Neural cell (in vitro differentiated cells): ENCODE results near the gene SEMA3F. TPM values are rescaled to one million over a fixed set of nuclear protein-coding genes. Genes with fewer than 3 reads are reported as not detected.
A peak's percentile ranks its signal among the peaks of the same experiment; 100 is the strongest.

Experiments
- H2AFZ ChIP-seq: fragments of 200-600, 300-800 bp; sonication (generic), shearing (Covaris generic); 2 replicates; pipeline ENCODE4 v1.6.0; 2014; ENCODE audit warnings: low read depth, mild to moderate bottlenecking, antibody characterized with exemption, low read length, moderate library complexity
- H3F3A ChIP-seq: fragments of 200-600 bp; shearing (Covaris generic); 2 replicates; pipeline ENCODE4 v1.6.1; 2016; ENCODE audit warnings: mild to moderate bottlenecking, moderate library complexity, mixed read lengths, antibody characterized with exemption, low read length; ENCODE audit not compliant: insufficient read depth, poor library complexity, severe bottlenecking
- H3K27ac ChIP-seq: fragments of 200-600, 300-800 bp; sonication (generic), shearing (Covaris generic); 2 replicates; pipeline ENCODE4 v1.5.1; 2014; ENCODE audit warnings: mild to moderate bottlenecking, low read length, moderate library complexity
- H3K27me3 ChIP-seq: fragments of 300-800, 200-600 bp; sonication (generic), shearing (Covaris generic); 2 replicates; pipeline ENCODE4 v1.6.0; 2014; ENCODE audit warnings: mild to moderate bottlenecking, low read depth, low read length, moderate library complexity; ENCODE audit not compliant: insufficient read depth
- H3K36me3 ChIP-seq: fragments of 300-800, 200-600 bp; sonication (generic), shearing (Covaris generic); 2 replicates; pipeline ENCODE4 v1.5.1; 2014; ENCODE audit warnings: mild to moderate bottlenecking, antibody characterized with exemption, low read length, moderate library complexity; ENCODE audit not compliant: insufficient read depth
- H3K4me2 ChIP-seq: fragments of 300-800, 200-600 bp; sonication (generic), shearing (Covaris generic); 2 replicates; pipeline ENCODE4 v1.6.0; 2014; ENCODE audit warnings: mild to moderate bottlenecking, low read length
- H3K4me3 ChIP-seq: fragments of 300-800, 200-600 bp; sonication (generic), shearing (Covaris generic); 2 replicates; pipeline ENCODE4 v1.5.1; 2014; ENCODE audit warnings: mild to moderate bottlenecking, low read length, moderate library complexity
- H3K79me2 ChIP-seq: fragments of 200-600 bp; shearing (Covaris generic); replicated peaks from 2 replicates; pipeline ENCODE4 v1.6.0; 2014; ENCODE audit warnings: mild to moderate bottlenecking, low read length, moderate library complexity; ENCODE audit not compliant: insufficient read depth
- H3K9ac ChIP-seq: fragments of 300-800, 200-600 bp; sonication (generic), shearing (Covaris generic); 2 replicates; pipeline ENCODE4 v1.6.1; 2016; ENCODE audit warnings: mild to moderate bottlenecking, low read length, mixed read lengths
- H3K9me2 ChIP-seq: fragments of 200-600 bp; shearing (Covaris generic); 2 replicates; pipeline ENCODE4 v1.6.1; 2016; ENCODE audit warnings: mild to moderate bottlenecking, low read length, mixed read lengths; ENCODE audit not compliant: insufficient read depth
- H3K9me3 ChIP-seq: fragments of 200-600, 300-800 bp; sonication (generic), shearing (Covaris generic); 2 replicates; pipeline ENCODE4 v1.6.1; 2016; ENCODE audit warnings: mild to moderate bottlenecking, mixed run types, low read length, moderate library complexity, mixed read lengths
- H4K20me1 ChIP-seq: fragments of 200-600 bp; shearing (Covaris generic); 2 replicates; pipeline ENCODE4 v1.6.1; 2016; ENCODE audit warnings: mild to moderate bottlenecking, mixed run types; ENCODE audit not compliant: insufficient read depth
- EP300 ChIP-seq: fragments of 450-650 bp; conservative IDR thresholded peaks from 2 replicates; pipeline ENCODE4 v1.6.1; 2014; ENCODE audit warnings: antibody characterized with exemption, mild to moderate bottlenecking, moderate library complexity; ENCODE audit not compliant: poor library complexity, severe bottlenecking
- EZH2 ChIP-seq: fragments of 200-600, 300-800 bp; shearing (Covaris generic), sonication (generic); IDR thresholded peaks from 2 replicates; pipeline ENCODE4 v1.6.1; 2014; ENCODE audit warnings: antibody characterized with exemption, low read length, borderline replicate concordance, mild to moderate bottlenecking; ENCODE audit not compliant: insufficient read depth, poor library complexity, severe bottlenecking
- MXI1 ChIP-seq: fragments of 450-650 bp; conservative IDR thresholded peaks from 2 replicates; pipeline ENCODE4 v1.6.1; 2014; ENCODE audit warnings: antibody characterized with exemption, mild to moderate bottlenecking; ENCODE audit not compliant: poor library complexity, severe bottlenecking
- POLR2AphosphoS5 ChIP-seq: IDR thresholded peaks from 2 replicates; pipeline ENCODE4 v1.6.1; 2012
- RAD21 ChIP-seq: fragments of 450-650 bp; conservative IDR thresholded peaks from 2 replicates; pipeline ENCODE4 v1.6.1; 2014; ENCODE audit warnings: antibody characterized with exemption, mild to moderate bottlenecking, moderate library complexity
- REST ChIP-seq: IDR thresholded peaks from 2 replicates; pipeline ENCODE4 v1.6.1; 2012; ENCODE audit warnings: borderline replicate concordance
- SMC3 ChIP-seq: fragments of 450-650 bp; conservative IDR thresholded peaks from 2 replicates; pipeline ENCODE4 v1.6.1; 2014; ENCODE audit warnings: antibody characterized with exemption, mild to moderate bottlenecking, moderate library complexity; ENCODE audit not compliant: poor library complexity
- TAF1 ChIP-seq: IDR thresholded peaks from 2 replicates; pipeline ENCODE4 v1.6.1; 2012; ENCODE audit warnings: low read depth
- polyA plus RNA-seq: library from polyadenylated mRNA; depleted of rRNA; stranded (reverse); fragments of >200 nt; gene quantifications from 2 replicates; pipeline ENCODE4 v1.2.3, GENCODE V29; 2014
- TF ChIP-seq, protein P1 (sequence below): fragments of 450-650 bp; IDR thresholded peaks from 2 replicates; pipeline ENCODE4 v1.5.1; 2014; ENCODE audit warnings: antibody characterized with exemption, mild to moderate bottlenecking, moderate library complexity; ENCODE audit not compliant: poor library complexity, severe bottlenecking

SEMA3F gene
- polyA plus RNA-seq, 1 donor from 2014 or later = 17.0 TPM

GRCh38 chr3:50226888-50227389 lies 71.8 kb downstream of the SEMA3F start:
- Histone ChIP-seq H4K20me1 (no peaks in the 10 kb centered on the region), H2AFZ (peak overlapping the region; percentile 29), H3K27ac (peak overlapping the region; percentile 42), H3K9me2 (no peaks in the 10 kb centered on the region), H3K79me2 (no peaks in the 10 kb centered on the region), H3K4me3 (peak overlapping the region; percentile 73), H3K27me3 (no peaks in the 10 kb centered on the region), H3K9ac (peak overlapping the region; percentile 89), H3K36me3 (no peaks in the 10 kb centered on the region), H3F3A (no peaks in the 10 kb centered on the region), H3K4me2 (no peak overlapping the region), H3K9me3 (no peaks in the 10 kb centered on the region)
- no peak for TF ChIP-seq SMC3
- no peak for TF ChIP-seq REST
- no peak for TF ChIP-seq MXI1
- TF ChIP-seq TAF1 = no peak
- TF ChIP-seq, protein P1, sequence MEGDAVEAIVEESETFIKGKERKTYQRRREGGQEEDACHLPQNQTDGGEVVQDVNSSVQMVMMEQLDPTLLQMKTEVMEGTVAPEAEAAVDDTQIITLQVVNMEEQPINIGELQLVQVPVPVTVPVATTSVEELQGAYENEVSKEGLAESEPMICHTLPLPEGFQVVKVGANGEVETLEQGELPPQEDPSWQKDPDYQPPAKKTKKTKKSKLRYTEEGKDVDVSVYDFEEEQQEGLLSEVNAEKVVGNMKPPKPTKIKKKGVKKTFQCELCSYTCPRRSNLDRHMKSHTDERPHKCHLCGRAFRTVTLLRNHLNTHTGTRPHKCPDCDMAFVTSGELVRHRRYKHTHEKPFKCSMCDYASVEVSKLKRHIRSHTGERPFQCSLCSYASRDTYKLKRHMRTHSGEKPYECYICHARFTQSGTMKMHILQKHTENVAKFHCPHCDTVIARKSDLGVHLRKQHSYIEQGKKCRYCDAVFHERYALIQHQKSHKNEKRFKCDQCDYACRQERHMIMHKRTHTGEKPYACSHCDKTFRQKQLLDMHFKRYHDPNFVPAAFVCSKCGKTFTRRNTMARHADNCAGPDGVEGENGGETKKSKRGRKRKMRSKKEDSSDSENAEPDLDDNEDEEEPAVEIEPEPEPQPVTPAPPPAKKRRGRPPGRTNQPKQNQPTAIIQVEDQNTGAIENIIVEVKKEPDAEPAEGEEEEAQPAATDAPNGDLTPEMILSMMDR = no peak
- TF ChIP-seq EP300 = no peak
- no peak for TF ChIP-seq RAD21

DNA sequence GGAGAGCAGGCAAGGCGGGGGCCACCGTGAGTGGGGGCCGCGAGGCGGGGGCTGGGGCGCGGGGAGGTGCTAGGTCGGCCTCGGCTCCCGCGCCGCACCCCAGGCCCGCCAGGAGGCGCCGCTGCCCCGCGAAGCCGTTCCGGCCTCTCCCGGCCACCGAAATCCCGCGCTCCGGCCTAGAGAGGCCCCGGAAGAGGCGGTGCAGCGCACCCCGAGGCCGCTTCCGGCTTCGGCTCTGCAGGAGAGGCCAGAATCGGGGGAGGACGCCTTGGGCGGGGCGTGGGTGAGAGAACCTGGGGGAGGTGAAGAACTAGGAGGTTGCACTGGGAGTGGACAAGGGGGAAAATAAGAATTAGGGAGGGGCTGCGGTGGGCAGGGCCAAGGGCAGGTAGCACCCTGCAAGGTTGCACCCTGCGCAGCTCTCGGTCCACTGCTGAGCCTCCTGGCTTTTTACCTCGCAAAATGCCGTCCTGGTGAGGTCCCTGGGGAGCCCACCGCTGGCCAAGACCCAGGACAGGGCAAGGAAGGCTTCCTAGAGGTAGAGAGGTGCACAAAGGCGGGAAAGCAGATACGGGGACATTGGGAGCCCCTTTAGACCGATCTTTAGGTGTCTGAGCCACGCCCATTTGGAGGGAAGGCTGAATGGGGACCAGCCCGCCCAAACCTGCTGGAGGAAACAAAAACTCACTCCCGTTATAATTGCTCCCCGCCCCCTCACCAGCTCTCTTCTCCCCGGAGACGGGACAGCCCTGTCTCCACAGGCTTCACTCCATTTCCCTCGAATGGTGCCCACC lies 72.5 kb downstream of the SEMA3F start:
- peak overlapping the region; percentile 89 for H3K9ac ChIP-seq
- H3K4me2 ChIP-seq = peak overlapping the region; percentile 37
- H3K9me3 ChIP-seq = no peaks in the 10 kb centered on the region
- H3K4me3 ChIP-seq = peak overlapping the region; percentile 73
- H4K20me1 ChIP-seq = no peaks in the 10 kb centered on the region
- no peaks in the 10 kb centered on the region for H3F3A ChIP-seq
- no peaks in the 10 kb centered on the region for H3K9me2 ChIP-seq
- H3K36me3 ChIP-seq = no peaks in the 10 kb centered on the region
- TF ChIP-seq REST (peak; percentile 63), TAF1 (no peak), RAD21 (peak; percentile 93), POLR2AphosphoS5 (peak; percentile 92), EP300 (peak; percentile 48), EZH2 (no peak), MXI1 (peak; percentile 24), SMC3 (peak; percentile 95)
- TF ChIP-seq, protein P1 = peak; percentile 84
- no peaks in the 10 kb centered on the region for H3K27me3 ChIP-seq
- H2AFZ ChIP-seq = peak overlapping the region; percentile 34
- H3K79me2 ChIP-seq = no peaks in the 10 kb centered on the region
- H3K27ac ChIP-seq = peak overlapping the region; percentile 87
